Effector memory CD8-positive, alpha-beta T cell (primary cell): Measurements from ENCODE around the gene HELZ.
A peak's percentile ranks its signal among the peaks of the same experiment; 100 is the strongest.
"Not testable (repeated sequence)": the region's sequence is repeated elsewhere in the genome, so short reads cannot be mapped to it uniquely, and the experiment has no call there.

Experiments used
- ATAC-seq: fragments of 150-1000 bp; cut with Tn5 transposase; replicated peaks from 2 replicates; pipeline ENCODE4 v1.10.0; 2021; ENCODE audit warnings: mild to moderate bottlenecking, moderate library complexity
- DNase-seq, 3 experiments: peaks; one replicate each; pipeline ENCODE4 v3.0.0; 2021
- H3K27ac Mint-ChIP-seq, 2 donors: one replicate each; pipeline ENCODE4 v1.8.0; 2022; ENCODE audit warnings: mild to moderate bottlenecking in 2 of 2, mixed read lengths in 2 of 2, moderate library complexity in 2 of 2
- H3K27me3 Mint-ChIP-seq, 2 donors: one replicate each; pipeline ENCODE4 v1.8.0; 2022; ENCODE audit warnings: mixed read lengths in 2 of 2
- H3K36me3 Mint-ChIP-seq: one replicate; pipeline ENCODE4 v1.8.0; 2022; ENCODE audit warnings: mild to moderate bottlenecking, moderate library complexity, mixed read lengths; ENCODE audit not compliant: insufficient read depth
- H3K4me1 Mint-ChIP-seq, 2 donors: one replicate each; pipeline ENCODE4 v1.8.0; 2022; ENCODE audit warnings: low read depth in 2 of 2, mixed read lengths in 2 of 2
- H3K4me3 Mint-ChIP-seq, 2 donors: one replicate each; pipeline ENCODE4 v1.8.0; 2022; ENCODE audit warnings: mild to moderate bottlenecking in 2 of 2, mixed read lengths in 2 of 2, moderate library complexity in 2 of 2
- H3K9me3 Mint-ChIP-seq, 2 donors: one replicate each; pipeline ENCODE4 v1.8.0; 2022; ENCODE audit warnings: mixed read lengths in 2 of 2

HELZ gene

DNA sequence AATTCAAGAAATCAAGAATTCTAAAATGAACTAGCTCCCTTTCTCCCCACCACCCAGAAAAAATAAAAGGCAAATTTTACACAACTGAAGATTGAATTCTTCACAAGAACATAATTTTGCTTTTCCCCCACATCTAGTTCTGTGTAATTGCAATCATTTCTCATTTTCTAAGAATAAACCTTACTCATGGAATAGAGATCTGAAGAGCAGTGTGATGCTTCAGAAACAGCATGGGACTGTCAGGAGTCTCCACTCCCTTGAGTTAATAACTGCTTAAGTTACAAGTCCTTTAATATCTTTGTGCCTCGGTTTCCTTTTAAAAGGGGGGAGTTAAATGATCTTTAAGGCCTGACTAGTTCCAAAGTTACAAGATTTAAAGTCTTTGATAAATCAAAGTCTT lies 147.0 kb downstream of the HELZ start:
- H3K4me3 Mint-ChIP-seq: no peak overlapping the region
- no peaks in the 10 kb centered on the region for H3K9me3 Mint-ChIP-seq
- H3K4me1 Mint-ChIP-seq: peaks cover 44 to 47% of the 10 kb centered on the region in 2 donors
- DNase-seq (no peak), ATAC-seq (no peak)
- H3K36me3 Mint-ChIP-seq: peaks cover 29% of the 10 kb centered on the region
- H3K27me3 Mint-ChIP-seq: no peaks in the 10 kb centered on the region
- H3K27ac Mint-ChIP-seq: no peak overlapping the region

DNA sequence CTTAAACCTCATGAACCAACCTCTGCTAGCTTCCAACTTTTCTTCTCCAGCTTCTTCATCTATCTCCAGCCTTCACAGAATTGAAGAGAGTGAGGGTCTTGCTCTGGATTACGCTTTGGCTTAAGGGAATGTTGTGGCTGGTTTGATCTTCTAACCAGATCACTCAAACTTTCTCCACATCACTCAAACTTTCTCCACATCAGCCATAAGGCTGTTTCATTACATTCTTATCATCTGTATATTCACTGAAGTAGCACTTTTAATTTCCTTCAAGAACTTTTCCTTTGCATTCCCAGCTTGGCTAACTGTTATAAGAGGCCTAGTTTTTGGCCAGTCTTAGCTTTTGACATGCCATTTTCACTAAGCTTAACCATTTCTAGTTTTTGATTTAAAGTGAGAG lies 148.4 kb downstream of the HELZ start:
- peak overlapping the region in 1 of 2 donors; percentile 2 for H3K4me3 Mint-ChIP-seq
- ATAC-seq (no peak), DNase-seq (no peak)
- peaks cover 39 to 44% of the 10 kb centered on the region in 2 donors for H3K4me1 Mint-ChIP-seq
- H3K36me3 Mint-ChIP-seq: peaks cover 31% of the 10 kb centered on the region
- no peaks in the 10 kb centered on the region for H3K9me3 Mint-ChIP-seq
- no peaks in the 10 kb centered on the region for H3K27me3 Mint-ChIP-seq
- peak overlapping the region in 1 of 2 donors; percentile 72 for H3K27ac Mint-ChIP-seq

DNA sequence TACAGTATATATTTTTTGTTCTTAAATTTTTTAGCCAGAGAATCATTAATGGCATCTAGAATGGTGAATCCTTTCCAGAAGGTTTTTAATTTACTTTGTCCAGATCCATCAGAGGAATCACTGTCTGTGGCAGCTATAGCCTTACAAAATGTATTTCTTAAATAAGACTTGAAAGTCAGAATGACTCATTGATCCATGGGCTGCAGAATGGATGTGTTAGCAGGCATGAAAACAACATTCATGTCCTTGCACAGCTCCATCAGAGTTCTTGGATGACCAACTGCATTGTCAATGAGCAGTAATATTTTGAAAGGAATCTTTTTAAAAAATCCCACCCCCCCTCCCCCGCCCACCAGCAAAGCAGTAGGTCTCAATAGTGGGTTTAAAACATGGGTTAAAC lies 149.2 kb downstream of the HELZ start:
- no peak for ATAC-seq
- Mint-ChIP-seq H3K4me1 (peaks cover 34 to 41% of the 10 kb centered on the region in 2 donors), H3K27ac (peak overlapping the region; percentile 14 to 65), H3K36me3 (peaks cover 28% of the 10 kb centered on the region), H3K27me3 (no peaks in the 10 kb centered on the region), H3K9me3 (no peaks in the 10 kb centered on the region), H3K4me3 (no peak overlapping the region)
- no peak for DNase-seq

DNA sequence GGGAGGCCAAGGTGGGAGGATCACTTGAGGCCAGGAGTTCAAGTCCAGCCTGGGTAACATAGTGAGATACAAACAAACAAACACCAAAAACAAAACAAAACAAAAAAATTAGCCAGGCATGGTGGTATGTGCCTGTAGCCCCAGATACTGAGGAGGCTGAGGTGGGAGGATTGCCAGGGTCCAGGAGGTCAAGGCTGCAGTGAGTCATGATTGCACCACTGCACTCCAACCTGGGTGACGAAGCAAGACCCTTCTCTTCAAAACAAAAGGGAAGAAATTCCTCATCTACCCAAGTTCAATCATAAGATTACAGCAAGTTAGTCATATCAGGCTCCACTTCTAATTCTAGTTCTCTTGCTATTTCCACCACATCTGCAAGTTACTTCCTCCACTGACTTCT lies 149.7 kb downstream of the HELZ start:
- H3K4me3 Mint-ChIP-seq, H3K27me3 Mint-ChIP-seq, H3K9me3 Mint-ChIP-seq, DNase-seq, ATAC-seq: not testable (repeated sequence)
- H3K27ac Mint-ChIP-seq: peak overlapping the region; percentile 14 to 65
- peaks cover 31 to 41% of the 10 kb centered on the region in 2 donors for H3K4me1 Mint-ChIP-seq
- peaks cover 25% of the 10 kb centered on the region for H3K36me3 Mint-ChIP-seq

DNA sequence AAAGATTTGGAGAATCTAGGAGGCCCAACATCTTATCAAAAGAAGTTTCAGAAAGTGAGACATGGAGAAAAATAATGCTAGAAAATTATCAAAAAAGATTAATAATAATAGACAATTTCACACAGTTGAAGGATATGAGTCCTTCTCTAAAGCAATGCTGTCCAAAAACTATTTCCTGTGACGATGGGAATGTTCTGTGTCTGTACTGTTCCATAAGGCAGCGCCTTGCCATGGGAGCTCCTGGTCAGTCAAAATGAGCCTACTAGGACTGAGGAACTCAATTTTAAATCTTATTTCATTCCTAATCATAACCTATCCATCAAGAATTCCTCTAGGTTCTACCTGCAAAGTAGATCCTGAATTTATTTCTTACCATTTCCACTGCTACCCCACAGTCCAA lies 151.6 kb downstream of the HELZ start:
- Mint-ChIP-seq H3K4me3 (peak overlapping the region in 1 of 2 donors; percentile 25), H3K27ac (peak overlapping the region in 1 of 2 donors; percentile 17), H3K4me1 (peaks cover 29 to 47% of the 10 kb centered on the region in 2 donors), H3K9me3 (no peaks in the 10 kb centered on the region), H3K36me3 (peaks cover 24% of the 10 kb centered on the region), H3K27me3 (no peaks in the 10 kb centered on the region)
- DNase-seq (no peak), ATAC-seq (no peak)

DNA sequence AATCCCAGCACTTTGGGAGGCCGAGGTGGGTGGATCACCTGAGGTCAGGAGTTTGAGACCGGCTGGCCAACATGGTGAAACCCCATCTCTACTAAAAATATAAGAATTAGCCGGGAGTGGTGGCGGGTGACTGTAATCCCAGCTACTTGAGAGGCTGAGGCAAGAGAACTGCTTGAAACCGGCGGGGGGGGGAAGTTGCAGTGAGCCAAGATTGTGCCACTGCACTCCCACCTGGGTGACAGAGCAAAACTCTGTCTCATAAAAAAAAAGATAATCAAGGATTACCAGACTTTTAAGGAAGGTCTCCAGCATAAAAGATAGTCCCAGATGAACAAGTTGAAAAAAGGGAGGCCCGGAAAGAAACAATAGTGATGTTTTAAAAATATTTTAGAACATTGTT lies 152.3 kb downstream of the HELZ start:
- H3K27me3 Mint-ChIP-seq, ATAC-seq, H3K9me3 Mint-ChIP-seq, DNase-seq: not testable (repeated sequence)
- peaks cover 26 to 46% of the 10 kb centered on the region in 2 donors for H3K4me1 Mint-ChIP-seq
- peak overlapping the region in 1 of 2 donors; percentile 17 for H3K27ac Mint-ChIP-seq
- peak overlapping the region in 1 of 2 donors; percentile 25 for H3K4me3 Mint-ChIP-seq
- peaks cover 24% of the 10 kb centered on the region for H3K36me3 Mint-ChIP-seq

DNA sequence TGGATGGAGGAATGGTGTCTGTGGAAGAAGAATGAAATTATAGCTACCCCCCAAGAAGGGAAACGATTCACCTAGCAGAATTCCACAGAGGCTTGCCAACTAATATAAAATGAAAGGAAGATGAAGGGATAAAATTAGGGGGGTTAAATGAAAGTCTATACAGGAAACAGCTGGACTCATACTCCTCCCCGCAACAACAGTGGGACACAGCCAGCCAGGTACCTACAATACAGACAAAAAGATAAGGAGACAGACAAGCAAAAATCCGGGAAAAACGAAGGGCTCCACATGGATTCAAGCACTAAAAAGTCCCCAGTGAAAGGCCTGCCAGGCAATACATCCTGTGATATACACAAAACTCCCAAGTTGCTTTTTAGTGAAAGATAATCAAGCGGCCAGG lies 152.7 kb downstream of the HELZ start:
- Mint-ChIP-seq H3K4me1 (peaks cover 26 to 46% of the 10 kb centered on the region in 2 donors), H3K27ac (no peak overlapping the region), H3K27me3 (no peaks in the 10 kb centered on the region), H3K9me3 (no peaks in the 10 kb centered on the region), H3K4me3 (no peak overlapping the region), H3K36me3 (peaks cover 24% of the 10 kb centered on the region)
- ATAC-seq (no peak), DNase-seq (no peak)

DNA sequence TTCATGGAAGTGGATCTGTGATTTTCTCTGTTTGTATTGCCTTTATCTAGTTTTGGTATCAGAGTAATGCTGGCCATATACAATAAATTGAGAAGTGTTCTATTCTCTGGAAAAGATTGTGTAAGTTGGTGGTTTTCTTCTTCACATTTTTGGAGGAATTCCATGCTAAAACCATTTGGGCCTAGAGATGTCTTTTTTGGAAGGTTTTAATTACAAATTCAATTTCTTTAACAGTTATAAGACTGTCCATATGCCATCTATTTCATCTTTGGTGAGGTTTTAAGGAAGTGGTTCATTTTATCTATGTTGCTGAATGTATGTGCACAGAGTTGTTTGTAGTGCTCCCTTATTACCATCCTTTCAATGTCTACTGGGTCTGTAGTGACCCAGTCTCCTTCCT lies 154.7 kb downstream of the HELZ start:
- H3K9me3 Mint-ChIP-seq: no peaks in the 10 kb centered on the region

DNA sequence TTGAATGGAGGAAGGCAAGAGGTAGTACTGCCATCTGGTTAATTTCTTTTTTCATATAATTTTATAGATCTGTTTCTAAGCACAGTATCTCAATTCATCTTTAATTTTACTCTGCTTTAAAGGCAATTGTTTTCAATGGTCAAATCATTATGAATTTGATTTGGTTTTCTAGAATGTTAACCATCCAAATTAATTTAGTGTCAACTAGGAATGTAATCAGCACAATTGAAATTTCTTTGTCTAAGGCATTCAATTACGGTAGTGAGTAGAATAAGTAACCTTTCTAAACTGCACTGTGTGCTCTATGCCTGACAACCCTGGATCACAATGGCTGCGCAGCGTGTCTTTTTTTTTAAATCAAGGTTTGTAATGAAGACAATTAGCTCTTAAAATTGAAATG lies 156.4 kb downstream of the HELZ start:
- no peak for ATAC-seq
- Mint-ChIP-seq H3K27me3 (no peaks in the 10 kb centered on the region), H3K27ac (peak overlapping the region in 1 of 2 donors; percentile 49), H3K4me3 (no peak overlapping the region), H3K9me3 (no peaks in the 10 kb centered on the region), H3K4me1 (peaks cover 9 to 40% of the 10 kb centered on the region in 2 donors), H3K36me3 (peaks cover 49% of the 10 kb centered on the region)
- no peak for DNase-seq

More for the DNA sequence above, 154.7 kb downstream of the HELZ start:
- no peak for DNase-seq
- H3K4me3 Mint-ChIP-seq: no peak overlapping the region
- peak overlapping the region in 1 of 2 donors; percentile 63 for H3K27ac Mint-ChIP-seq
- H3K27me3 Mint-ChIP-seq: no peaks in the 10 kb centered on the region
- peaks cover 17 to 44% of the 10 kb centered on the region in 2 donors for H3K4me1 Mint-ChIP-seq
- no peak for ATAC-seq
- peaks cover 36% of the 10 kb centered on the region for H3K36me3 Mint-ChIP-seq

DNA sequence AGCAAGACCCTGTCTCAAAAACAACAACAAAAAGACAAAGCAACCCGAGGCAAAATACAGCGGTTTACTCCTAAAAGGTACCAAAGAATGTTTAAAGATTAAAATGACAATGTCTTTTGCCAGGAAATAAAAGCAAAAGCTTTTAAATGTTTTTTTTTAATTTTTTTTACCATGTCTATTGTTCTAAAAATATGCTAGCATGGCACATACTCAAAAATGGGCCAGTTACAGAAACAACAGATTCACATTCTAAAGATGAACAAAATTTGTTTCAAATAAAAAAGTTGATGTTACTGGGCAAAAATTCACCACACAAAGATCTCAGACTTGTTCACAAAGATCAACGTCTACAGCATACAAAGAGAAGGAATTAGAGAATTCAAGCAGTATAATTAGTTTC lies 159.6 kb downstream of the HELZ start:
- Mint-ChIP-seq H3K4me1 (peaks cover 23 to 47% of the 10 kb centered on the region in 2 donors), H3K27ac (peak overlapping the region in 1 of 2 donors; percentile 74), H3K36me3 (peaks cover 46% of the 10 kb centered on the region), H3K27me3 (no peaks in the 10 kb centered on the region), H3K9me3 (no peaks in the 10 kb centered on the region), H3K4me3 (no peak overlapping the region)
- ATAC-seq (no peak), DNase-seq (no peak)

DNA sequence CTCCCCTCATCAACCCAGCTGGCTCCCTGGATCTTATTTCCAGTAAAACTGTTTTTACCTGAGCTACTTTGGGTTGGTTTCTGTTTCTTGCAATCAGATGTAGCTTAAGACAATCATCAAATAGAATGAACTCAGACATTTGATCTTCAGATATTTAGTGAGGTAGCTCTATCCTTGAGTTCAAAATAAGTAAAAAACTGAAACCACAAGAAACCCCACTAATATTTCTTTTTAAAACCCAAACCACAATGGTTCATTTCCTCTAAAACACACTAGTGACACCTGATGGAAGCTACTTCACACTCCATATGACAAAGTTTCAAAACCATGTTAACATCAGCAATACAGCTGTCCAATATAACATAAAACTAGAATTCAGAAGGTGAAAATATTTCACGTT lies 162.9 kb downstream of the HELZ start:
- peak; percentile 81 for ATAC-seq
- DNase-seq: no peak
- H3K36me3 Mint-ChIP-seq: peaks cover 56% of the 10 kb centered on the region
- peaks cover 22 to 35% of the 10 kb centered on the region in 2 donors for H3K4me1 Mint-ChIP-seq
- H3K27ac Mint-ChIP-seq: peak overlapping the region; percentile 25 to 39
- H3K27me3 Mint-ChIP-seq: no peaks in the 10 kb centered on the region
- peak overlapping the region; percentile 9 to 29 for H3K4me3 Mint-ChIP-seq
- no peaks in the 10 kb centered on the region for H3K9me3 Mint-ChIP-seq

DNA sequence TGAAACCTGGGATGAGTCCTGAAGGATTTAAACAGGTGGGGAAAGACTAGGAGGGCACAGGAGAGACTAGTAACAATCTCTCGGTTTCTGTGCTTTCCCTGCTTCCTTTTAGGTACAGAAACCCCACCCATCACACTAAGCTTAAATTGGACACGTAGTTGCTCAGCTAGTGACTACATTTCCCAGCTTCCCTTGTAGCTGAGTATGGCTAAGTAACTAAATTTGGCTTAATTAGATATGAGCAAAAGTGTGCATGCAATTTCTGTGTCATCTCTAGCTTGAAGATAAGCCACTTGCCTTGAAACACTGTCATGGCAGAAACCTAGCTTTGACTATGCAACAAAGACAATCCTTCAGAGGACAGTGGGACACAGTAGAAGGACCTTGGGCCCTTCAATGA lies 164.2 kb downstream of the HELZ start:
- ATAC-seq: no peak
- DNase-seq: no peak
- H3K27ac Mint-ChIP-seq: peak overlapping the region; percentile 39 to 66
- no peak overlapping the region for H3K4me3 Mint-ChIP-seq
- no peaks in the 10 kb centered on the region for H3K27me3 Mint-ChIP-seq
- no peaks in the 10 kb centered on the region for H3K9me3 Mint-ChIP-seq
- peaks cover 20 to 34% of the 10 kb centered on the region in 2 donors for H3K4me1 Mint-ChIP-seq
- H3K36me3 Mint-ChIP-seq: peaks cover 55% of the 10 kb centered on the region

DNA sequence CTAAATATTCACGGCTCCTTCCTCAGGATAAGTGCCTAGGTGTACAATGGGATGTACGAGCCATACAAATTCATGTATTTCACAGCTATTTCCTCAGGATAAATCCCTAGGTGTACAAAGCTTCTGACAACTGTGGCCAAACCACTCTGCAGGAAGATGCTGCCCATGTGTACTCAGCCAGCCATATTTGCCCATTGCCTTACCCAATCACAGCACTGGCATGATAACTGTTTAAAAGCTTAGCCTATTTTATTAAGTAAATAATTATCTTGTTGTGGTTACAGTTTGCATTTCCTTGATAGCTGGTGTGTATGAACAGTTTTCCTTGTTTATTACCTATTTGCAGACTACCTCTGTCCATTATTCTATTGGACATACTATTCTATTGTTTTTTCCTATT lies 165.5 kb downstream of the HELZ start:
- no peak for ATAC-seq
- Mint-ChIP-seq H3K9me3 (no peaks in the 10 kb centered on the region), H3K36me3 (peaks cover 48% of the 10 kb centered on the region), H3K4me1 (peaks cover 22 to 30% of the 10 kb centered on the region in 2 donors), H3K27me3 (no peaks in the 10 kb centered on the region), H3K4me3 (no peak overlapping the region), H3K27ac (peak overlapping the region in 1 of 2 donors; percentile 39)
- DNase-seq: no peak

DNA sequence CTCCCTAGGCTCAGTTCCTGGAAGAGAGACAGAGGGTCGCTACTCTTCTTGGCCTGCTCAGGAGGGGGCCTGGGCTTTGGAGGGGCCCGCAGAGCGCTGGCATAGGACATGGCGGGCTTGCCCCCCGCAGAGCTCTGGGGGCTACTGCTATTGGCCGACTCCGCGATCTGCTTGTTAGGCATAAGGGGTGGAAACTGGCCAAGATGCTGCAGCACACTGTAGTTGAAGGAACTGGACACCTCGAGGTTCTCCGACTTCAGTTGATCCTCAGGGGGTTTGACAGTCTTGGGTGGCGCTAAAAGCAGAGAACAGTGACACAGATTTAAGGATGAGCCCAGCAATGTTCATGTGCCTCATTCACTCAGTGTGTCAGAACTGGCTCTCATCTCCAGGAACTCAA lies 166.7 kb downstream of the HELZ start:
- no peak for DNase-seq
- no peak overlapping the region for H3K4me3 Mint-ChIP-seq
- H3K9me3 Mint-ChIP-seq: no peaks in the 10 kb centered on the region
- H3K27ac Mint-ChIP-seq: peak overlapping the region; percentile 20 to 36
- H3K27me3 Mint-ChIP-seq: no peaks in the 10 kb centered on the region
- ATAC-seq: no peak
- peaks cover 18 to 22% of the 10 kb centered on the region in 2 donors for H3K4me1 Mint-ChIP-seq
- H3K36me3 Mint-ChIP-seq: peaks cover 42% of the 10 kb centered on the region

DNA sequence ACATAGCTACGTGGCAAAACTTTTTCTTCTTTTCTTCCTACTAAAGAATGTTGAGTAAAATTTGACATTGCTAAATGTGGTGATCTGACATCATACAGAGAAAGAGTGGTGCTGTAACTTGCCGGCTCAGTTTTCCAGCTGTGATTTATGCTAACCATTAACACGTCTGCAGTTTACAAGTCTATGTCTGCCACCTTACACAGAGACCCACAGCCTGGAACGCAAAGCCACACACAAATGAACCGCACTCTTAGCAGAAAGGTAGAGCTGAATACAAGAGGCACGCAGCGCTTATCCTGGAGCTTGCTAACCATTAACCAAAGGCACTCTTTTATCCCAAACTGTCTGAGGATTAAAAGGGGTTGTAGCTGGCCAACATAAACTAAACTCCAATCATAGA lies 168.7 kb downstream of the HELZ start:
- H3K4me3 Mint-ChIP-seq: no peak overlapping the region
- peaks cover 10 to 13% of the 10 kb centered on the region in 2 donors for H3K4me1 Mint-ChIP-seq

More for the DNA sequence above, 168.7 kb downstream of the HELZ start:
- no peaks in the 10 kb centered on the region for H3K27me3 Mint-ChIP-seq
- no peak overlapping the region for H3K27ac Mint-ChIP-seq
- ATAC-seq: no peak
- H3K9me3 Mint-ChIP-seq: no peaks in the 10 kb centered on the region
- peaks cover 50% of the 10 kb centered on the region for H3K36me3 Mint-ChIP-seq
- no peak for DNase-seq
